HK-2 (cell line): ENCODE measurements around the gene SCNN1A.

Experiments
- DNase-seq: peaks from one replicate; pipeline ENCODE4 v3.0.0-alpha.2; 2018; ENCODE audit not compliant: unreplicated experiment

Gene SCNN1A

DNA sequence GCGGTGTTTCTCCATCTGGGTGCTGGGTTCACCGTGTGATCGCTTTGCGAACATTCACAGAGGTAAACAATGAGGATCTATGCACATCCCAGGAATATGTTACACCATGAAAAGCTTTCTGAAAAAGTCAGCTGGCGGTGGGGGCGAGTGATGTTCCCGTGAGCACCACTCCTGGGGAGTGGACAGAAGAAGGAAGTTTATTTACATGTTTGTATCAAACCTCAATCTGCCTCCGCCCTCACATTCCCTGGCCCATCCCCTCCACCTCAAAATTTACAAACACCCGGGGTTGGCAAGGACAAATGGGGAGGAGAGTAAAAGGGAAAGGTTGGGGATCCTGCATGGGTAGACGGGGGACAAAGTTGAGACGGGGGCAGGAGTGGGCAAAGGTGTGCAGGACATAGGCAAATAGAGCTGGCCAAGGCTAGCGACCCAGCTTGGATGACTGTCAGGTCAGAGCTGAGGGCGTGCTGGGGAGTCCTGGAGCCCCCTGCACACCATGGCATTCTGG is 40.4 kb downstream of the SCNN1A start:
- no peak for DNase-seq

- no peak for DNase-seq
Measured at GRCh38 chr12:6334359-6334758, 41.0 kb downstream of the SCNN1A start.

DNA sequence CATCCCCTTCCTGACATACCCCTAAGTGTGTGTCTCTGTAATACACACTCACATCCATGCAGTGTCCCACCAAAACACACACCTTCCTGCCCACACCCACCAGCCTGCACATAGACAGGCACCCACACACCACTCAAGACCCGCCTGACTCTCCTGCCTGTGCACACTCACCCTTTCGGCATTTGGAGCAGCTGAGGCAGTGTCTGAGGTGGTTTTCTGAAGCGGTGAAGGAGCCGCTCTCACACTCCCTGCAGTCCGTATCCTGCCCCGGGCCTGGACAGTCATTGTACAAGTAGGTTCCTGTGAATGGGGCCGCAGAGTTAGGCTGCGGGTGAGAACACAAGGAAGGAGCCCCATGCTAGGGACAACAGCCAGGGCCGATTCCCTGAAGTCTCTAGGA is 41.8 kb downstream of the SCNN1A start:
- no peak for DNase-seq

DNA sequence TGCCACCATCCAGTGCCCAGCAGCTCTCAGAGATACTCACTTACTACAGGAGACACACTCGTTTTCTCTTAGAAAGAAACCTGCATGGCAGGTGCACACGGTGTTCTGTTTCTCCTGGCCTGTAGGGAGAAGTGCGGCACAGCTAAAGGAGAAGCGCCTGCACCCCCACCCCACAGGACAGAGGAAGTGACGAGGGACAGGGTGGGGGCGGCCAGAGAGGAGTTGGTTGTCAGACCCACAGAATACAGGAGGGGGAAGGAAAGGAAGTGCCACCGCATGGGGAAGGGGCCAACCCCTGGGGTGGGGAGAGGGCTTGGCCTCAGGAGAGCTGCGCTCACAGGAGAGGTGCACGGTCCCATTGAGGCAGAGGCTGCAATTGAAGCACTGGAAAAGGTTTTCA is 42.3 kb downstream of the SCNN1A start:
- no peak for DNase-seq

DNA sequence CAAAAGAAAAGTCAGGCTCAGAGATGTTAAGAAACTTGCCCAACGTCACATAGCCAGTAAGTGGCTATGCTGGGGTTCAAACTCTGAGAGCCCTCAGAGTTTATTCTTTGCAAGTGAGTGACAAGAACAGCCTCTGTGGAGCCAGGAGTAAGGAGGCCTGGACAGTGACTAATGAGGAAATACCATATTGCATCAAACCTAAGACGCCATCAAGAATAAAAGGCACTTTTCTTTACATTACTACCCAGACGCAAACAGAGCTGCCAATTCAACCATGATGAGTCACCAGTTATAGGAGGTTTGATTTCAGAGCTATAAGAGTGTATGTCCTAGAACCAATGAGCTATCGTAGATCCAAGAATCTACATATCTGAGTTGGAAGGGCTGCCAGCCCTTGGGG is 42.9 kb downstream of the SCNN1A start:
- no peak for DNase-seq

GRCh38 chr12:6330999-6331714 is 44.2 kb downstream of the SCNN1A start:
- no peak for DNase-seq

DNA sequence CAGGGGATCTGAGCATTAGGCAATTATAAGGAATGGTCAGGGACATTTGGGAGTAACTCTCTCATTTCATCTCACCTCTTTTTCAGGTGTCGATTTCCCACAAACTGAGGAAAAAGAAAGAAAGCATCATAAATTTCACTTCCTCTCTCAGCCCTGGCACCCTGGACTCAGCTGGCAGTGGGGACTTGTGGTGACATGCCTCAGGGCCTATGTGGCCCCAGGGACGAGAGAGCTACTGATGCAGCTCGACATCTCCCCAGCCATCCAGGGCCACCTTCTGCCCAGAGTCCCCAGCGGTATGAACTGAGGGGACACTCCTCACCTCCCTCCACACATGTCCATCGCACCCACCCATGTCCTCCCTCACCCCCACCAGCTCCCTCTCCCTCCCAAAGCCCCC is 45.2 kb downstream of the SCNN1A start:
- no peak for DNase-seq

DNA sequence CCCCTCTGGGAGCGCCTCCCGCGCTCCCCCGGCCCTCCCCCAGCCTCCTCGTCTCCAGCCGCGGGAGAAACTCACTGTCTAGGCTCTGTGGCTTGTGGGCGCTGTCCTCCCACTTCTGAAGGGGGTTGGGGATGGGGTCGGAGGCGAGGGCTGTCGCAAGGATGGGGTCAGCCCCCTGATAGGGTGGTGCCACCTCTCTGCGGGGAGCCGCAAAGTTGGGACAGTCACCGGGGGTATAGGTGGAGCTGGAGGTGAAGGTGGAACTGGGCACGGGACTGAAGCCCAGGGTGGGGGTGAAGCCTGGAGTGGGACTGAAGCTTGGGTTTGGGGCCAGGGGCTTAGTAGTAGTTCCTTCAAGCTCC is 45.7 kb downstream of the SCNN1A start:
- no peak for DNase-seq

GRCh38 chr12:6328945-6329702 is 46.2 kb downstream of the SCNN1A start:
- DNase-seq, result no peak

DNA sequence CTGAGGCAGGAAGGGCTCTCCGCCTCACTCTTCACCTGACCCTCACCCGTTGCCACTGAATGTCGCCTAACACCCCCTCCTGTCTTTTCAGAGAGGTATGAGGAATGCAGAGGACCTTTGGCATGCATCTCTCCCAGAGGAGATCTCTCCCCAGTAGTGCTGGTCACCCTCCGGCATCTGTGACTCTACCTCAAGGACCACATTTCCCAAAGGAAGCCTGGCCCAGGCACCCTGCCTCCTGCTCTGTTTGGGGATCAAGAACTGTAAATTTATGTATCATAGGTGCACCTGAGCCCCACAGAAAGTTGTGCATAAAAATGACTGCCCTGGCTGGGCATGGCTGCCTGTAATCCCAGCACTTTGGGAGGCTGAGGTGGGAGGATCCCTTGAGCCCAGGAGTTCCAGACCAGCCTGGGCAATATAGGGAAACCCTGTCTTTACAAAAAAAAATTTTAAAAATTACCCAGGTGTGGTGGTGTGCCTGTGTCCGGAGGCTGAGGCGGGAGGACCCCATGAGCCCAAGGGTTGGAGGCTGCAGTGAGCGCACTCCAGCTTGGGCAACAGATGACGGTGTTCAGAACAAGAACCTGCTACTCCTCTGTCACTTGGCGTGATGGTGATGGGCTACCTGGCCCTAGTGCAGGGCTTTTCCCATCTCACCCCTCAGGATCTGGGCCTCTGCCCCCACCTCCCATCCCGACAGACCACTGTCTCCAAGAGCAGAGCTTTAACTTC is 47.2 kb downstream of the SCNN1A start:
- DNase-seq, result no peak

DNA sequence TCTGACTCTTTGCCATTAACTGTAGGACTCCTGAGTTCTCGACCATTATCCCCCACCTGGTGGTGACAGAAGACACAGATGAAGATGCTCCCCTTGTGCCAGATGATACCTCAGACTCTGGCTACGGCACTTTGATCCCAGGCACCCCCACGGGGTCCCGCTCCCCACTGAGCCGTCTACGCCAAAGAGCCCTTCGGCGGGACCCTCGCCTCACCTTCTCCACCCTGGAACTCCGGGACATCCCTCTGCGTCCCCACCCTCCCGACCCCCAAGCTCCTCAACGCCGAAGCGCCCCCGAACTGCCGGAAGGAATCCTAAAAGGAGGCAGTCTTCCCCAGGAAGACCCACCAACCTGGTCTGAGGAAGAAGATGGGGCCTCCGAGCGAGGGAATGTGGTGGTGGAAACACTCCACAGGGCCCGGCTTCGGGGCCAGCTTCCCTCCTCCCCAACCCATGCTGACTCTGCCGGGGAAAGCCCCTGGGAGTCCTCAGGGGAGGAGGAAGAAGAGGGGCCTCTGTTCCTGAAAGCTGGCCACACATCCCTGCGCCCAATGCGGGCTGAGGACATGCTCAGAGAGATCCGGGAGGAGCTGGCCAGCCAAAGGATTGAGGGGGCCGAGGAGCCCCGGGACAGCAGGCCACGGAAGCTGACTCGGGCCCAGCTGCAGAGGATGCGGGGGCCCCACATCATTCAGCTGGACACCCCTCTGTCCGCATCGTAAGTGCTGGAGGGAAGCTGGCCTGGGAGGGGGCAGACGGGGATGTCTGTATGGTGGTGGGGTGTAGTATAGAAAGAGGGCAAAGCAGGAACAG is 47.9 kb downstream of the SCNN1A start:
- no peak for DNase-seq

GRCh38 chr12:6326316-6327228 is 48.8 kb downstream of the SCNN1A start:
- DNase-seq, result no peak

GRCh38 chr12:6324936-6325750 is 50.2 kb downstream of the SCNN1A start:
- DNase-seq, result no peak

GRCh38 chr12:6323995-6324711 is 51.2 kb downstream of the SCNN1A start:
- DNase-seq, result no peak

- DNase-seq, result peak; percentile 56
Measured at GRCh38 chr12:6323340-6323994, 51.9 kb downstream of the SCNN1A start.

DNA sequence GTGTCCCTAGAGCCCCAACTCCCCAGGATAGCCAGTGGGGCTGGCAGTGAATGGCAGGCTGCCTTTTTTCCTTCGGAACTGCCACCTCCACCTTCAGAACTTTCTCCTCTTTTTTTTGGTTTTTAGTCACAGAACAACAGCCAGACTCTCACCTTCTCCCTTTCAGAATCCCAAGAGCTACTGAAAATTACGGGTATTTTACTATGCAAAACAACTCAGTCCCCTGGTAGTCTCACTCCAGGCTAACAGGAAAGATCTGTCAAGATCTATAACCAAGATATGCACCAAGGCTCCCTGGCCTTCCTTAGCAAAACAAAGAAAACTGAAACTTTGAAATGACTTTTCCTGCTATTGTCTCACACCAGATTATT is 52.4 kb downstream of the SCNN1A start:
- DNase-seq, result no peak

GRCh38 chr12:6322352-6322751 is 53.0 kb downstream of the SCNN1A start:
- no peak for DNase-seq

DNA sequence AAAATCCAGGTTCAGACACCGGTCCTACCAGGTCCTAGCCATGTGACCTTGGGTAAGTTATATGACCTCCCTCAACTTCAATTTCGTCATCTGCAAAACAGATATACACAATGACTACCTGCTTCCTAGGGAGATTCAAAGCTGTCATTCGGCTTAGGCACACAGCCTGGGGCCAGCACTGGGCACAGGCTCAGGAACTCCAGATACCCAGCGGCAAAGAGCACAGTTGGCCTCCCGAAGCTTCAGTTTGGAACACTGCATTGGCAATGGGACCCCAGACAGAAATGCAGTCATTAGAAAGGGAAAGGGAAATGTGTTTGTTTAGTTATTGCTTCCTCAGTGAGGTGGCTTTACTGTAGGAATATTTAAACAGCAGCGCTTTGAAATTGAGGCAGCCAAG is 53.5 kb downstream of the SCNN1A start:
- DNase-seq, result no peak

- DNase-seq, result no peak
Measured at GRCh38 chr12:6319446-6319845, 55.9 kb downstream of the SCNN1A start.
